Hepatocyte (in vitro differentiated cells): Measurements from ENCODE around the gene PADI3. TPM values are rescaled to one million over a fixed set of nuclear protein-coding genes. Genes with fewer than 3 reads are reported as not detected.

ENCODE experiments used
- DNase-seq: peaks from one replicate; pipeline ENCODE4 v3.0.0-alpha.2; 2016; ENCODE audit warnings: low spot score
- H2AFZ ChIP-seq: fragments of 200-600 bp; sonication (generic); 2 replicates; pipeline ENCODE4 v1.6.0; 2016; ENCODE audit warnings: antibody characterized with exemption, mild to moderate bottlenecking
- H3K27ac ChIP-seq: fragments of 200-600 bp; sonication (generic); 2 replicates; pipeline ENCODE4 v1.5.1; 2016; ENCODE audit warnings: mild to moderate bottlenecking
- H3K27me3 ChIP-seq: fragments of 200-600 bp; sonication (generic); 2 replicates; pipeline ENCODE4 v1.6.1; 2016
- H3K36me3 ChIP-seq: fragments of 200-600 bp; sonication (generic); replicated peaks from 2 replicates; pipeline ENCODE4 v1.5.1; 2016; ENCODE audit warnings: low read depth; ENCODE audit not compliant: insufficient read depth
- H3K4me1 ChIP-seq: fragments of 200-600 bp; sonication (generic); 2 replicates; pipeline ENCODE4 v1.5.1; 2016; ENCODE audit warnings: mild to moderate bottlenecking, moderate library complexity; ENCODE audit not compliant: insufficient read depth
- H3K4me2 ChIP-seq: fragments of 200-600 bp; sonication (generic); 2 replicates; pipeline ENCODE4 v1.6.0; 2016
- H3K4me3 ChIP-seq: fragments of 200-600 bp; sonication (generic); 2 replicates; pipeline ENCODE4 v1.5.1; 2016; ENCODE audit warnings: mild to moderate bottlenecking
- H3K79me2 ChIP-seq: fragments of 200-600 bp; sonication (generic); 2 replicates; pipeline ENCODE4 v1.6.0; 2017; ENCODE audit warnings: mild to moderate bottlenecking
- H3K9me2 ChIP-seq: fragments of 200-600 bp; sonication (generic); replicated peaks from 2 replicates; pipeline ENCODE4 v1.6.0; 2017; ENCODE audit warnings: mild to moderate bottlenecking; ENCODE audit not compliant: insufficient read depth
- H3K9me3 ChIP-seq: fragments of 200-600 bp; sonication (generic); 2 replicates; pipeline ENCODE4 v1.5.1; 2016; ENCODE audit warnings: low read depth, mild to moderate bottlenecking
- H4K20me1 ChIP-seq: fragments of 200-600 bp; sonication (generic); 2 replicates; pipeline ENCODE4 v1.6.0; 2016; ENCODE audit warnings: mild to moderate bottlenecking; ENCODE audit not compliant: insufficient read depth, poor library complexity, severe bottlenecking
- CTCF ChIP-seq: fragments of 200-600 bp; sonication (generic); IDR thresholded peaks from 2 replicates; pipeline ENCODE4 v1.5.1; 2016; ENCODE audit warnings: antibody characterized with exemption, mild to moderate bottlenecking; ENCODE audit not compliant: poor library complexity
- EZH2 ChIP-seq: fragments of 200-600 bp; sonication (generic); IDR thresholded peaks from 2 replicates; pipeline ENCODE4 v1.6.1; 2016; ENCODE audit warnings: antibody characterized with exemption, mild to moderate bottlenecking, borderline replicate concordance
- EZH2phosphoT487 ChIP-seq: fragments of 200-600 bp; sonication (generic); IDR thresholded peaks from one replicate; pipeline ENCODE4 v1.6.1; 2018; ENCODE audit warnings: antibody characterized with exemption, mild to moderate bottlenecking, low read depth, moderate library complexity; ENCODE audit not compliant: unreplicated experiment, severe bottlenecking
- WGBS: methylation state at CpG from one replicate; pipeline ENCODE4 v1.1.6; 2016; ENCODE audit warnings: low lambda C conversion rate; ENCODE audit errors: missing lambda C conversion rate; 5-methylcytosine and 5-hydroxymethylcytosine counted together
- polyA plus RNA-seq: library from polyadenylated mRNA; unstranded; fragments of >200 nt; fragmentation: Nextera tagmentation; extraction: Ambion mirVana; gene quantifications from 2 replicates; pipeline ENCODE4 v1.2.1, GENCODE V29; 2016
- total RNA-seq: library from RNA; depleted of rRNA; stranded (reverse); fragments of >200 nt; gene quantifications from 2 replicates; pipeline ENCODE4 v1.2.3, GENCODE V29; 2014

PADI3 gene
- total and polyA plus RNA-seq, 2 experiments from 2014 or later, result not detected

DNA sequence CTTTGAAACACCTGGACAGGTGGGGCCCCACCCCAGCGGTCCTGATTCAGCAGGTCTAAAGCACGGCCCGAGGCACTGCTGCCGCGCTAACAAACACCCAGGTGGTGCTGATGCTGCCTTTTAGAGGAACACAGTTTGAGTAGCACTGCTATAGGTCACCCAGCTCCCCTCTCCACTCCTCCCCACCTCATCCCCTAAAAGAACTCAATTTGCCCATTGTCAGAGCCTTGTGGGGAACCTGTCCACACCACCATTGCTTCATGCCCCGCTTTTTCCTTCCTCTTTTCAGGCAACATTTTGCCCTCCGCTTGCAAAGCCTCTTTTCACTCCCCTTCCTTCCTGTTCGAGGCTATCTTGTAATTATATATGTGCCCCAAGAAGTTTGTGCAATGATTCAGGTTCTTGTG, 32.9 kb downstream of the PADI3 start:
- H3K9me3 ChIP-seq, result no peaks in the 10 kb centered on the region
- no peak for TF ChIP-seq EZH2phosphoT487
- no peak for TF ChIP-seq EZH2
- no peak for TF ChIP-seq CTCF
- H3K4me2 ChIP-seq, result no peak overlapping the region
- no peak overlapping the region for H3K4me3 ChIP-seq
- no peak overlapping the region for H3K27ac ChIP-seq
- no peak overlapping the region for H2AFZ ChIP-seq
- no peaks in the 10 kb centered on the region for H4K20me1 ChIP-seq
- H3K9me2 ChIP-seq, result no peaks in the 10 kb centered on the region
- no peaks in the 10 kb centered on the region for H3K79me2 ChIP-seq
- no peaks in the 10 kb centered on the region for H3K4me1 ChIP-seq
- DNase-seq, result no peak
- peaks cover 3% of the 10 kb centered on the region for H3K27me3 ChIP-seq
- no peaks in the 10 kb centered on the region for H3K36me3 ChIP-seq
- WGBS, result 78% methylated on average over 8 of the region's 8 CpGs

DNA sequence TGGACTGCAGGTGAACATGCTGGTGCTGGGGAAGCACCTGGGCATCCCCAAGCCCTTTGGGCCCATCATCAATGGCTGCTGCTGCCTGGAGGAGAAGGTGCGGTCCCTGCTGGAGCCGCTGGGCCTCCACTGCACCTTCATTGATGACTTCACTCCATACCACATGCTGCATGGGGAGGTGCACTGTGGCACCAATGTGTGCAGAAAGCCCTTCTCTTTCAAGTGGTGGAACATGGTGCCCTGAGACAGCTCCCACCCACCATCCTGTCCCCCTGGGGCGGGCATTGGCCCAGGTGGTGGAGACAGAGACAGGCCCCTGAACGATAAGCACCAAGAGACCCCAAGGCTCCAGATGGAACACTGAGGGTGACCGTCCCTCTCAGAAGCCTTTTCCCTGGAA, 33.9 kb downstream of the PADI3 start:
- 87% methylated on average over 5 of the region's 5 CpGs for WGBS
- H3K36me3 ChIP-seq, result no peaks in the 10 kb centered on the region
- TF ChIP-seq CTCF (no peak), EZH2phosphoT487 (no peak), EZH2 (no peak)
- H3K9me3 ChIP-seq, result no peaks in the 10 kb centered on the region
- H3K27ac ChIP-seq, result no peak overlapping the region
- no peak overlapping the region for H2AFZ ChIP-seq
- no peaks in the 10 kb centered on the region for H3K9me2 ChIP-seq
- H3K27me3 ChIP-seq, result peaks cover 3% of the 10 kb centered on the region
- H3K79me2 ChIP-seq, result no peaks in the 10 kb centered on the region
- no peak overlapping the region for H3K4me2 ChIP-seq
- no peaks in the 10 kb centered on the region for H4K20me1 ChIP-seq
- no peak for DNase-seq
- H3K4me3 ChIP-seq, result no peak overlapping the region
- H3K4me1 ChIP-seq, result no peaks in the 10 kb centered on the region

DNA sequence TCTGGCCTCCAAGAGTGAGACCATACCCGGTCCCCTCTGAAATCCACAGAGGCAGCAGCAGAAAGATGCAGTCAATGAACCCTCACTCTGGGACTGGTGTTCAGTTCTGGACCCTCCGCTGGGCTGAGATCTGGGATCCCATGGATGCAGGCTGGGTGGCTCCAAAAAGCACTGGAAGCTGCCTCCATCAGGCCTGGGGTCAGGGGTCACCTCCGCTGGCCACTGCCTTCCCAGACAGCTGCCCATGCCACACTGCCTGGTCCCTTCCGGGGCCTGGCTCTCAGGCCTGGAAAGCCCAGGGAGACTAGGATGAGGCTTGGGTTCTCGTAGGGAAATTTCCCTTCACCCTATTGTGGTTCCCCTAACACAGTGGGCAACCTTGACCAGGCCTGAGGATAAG, 37.7 kb downstream of the PADI3 start:
- no peaks in the 10 kb centered on the region for H3K36me3 ChIP-seq
- TF ChIP-seq EZH2phosphoT487 (no peak), CTCF (no peak), EZH2 (no peak)
- H3K9me3 ChIP-seq, result no peaks in the 10 kb centered on the region
- DNase-seq, result no peak
- H3K9me2 ChIP-seq, result no peaks in the 10 kb centered on the region
- peaks cover 10% of the 10 kb centered on the region for H3K27me3 ChIP-seq
- no peak overlapping the region for H2AFZ ChIP-seq
- no peaks in the 10 kb centered on the region for H4K20me1 ChIP-seq
- no peak overlapping the region for H3K4me3 ChIP-seq
- 98% methylated on average over 5 of the region's 5 CpGs for WGBS
- no peak overlapping the region for H3K27ac ChIP-seq
- H3K4me2 ChIP-seq, result no peak overlapping the region
- no peaks in the 10 kb centered on the region for H3K4me1 ChIP-seq
- no peaks in the 10 kb centered on the region for H3K79me2 ChIP-seq
